Subcutaneous abdominal adipose tissue (tissue), 5 donors: Measurements from ENCODE around the gene CARMIL1.
"Not testable (repeated sequence)": the region's sequence is repeated elsewhere in the genome, so short reads cannot be mapped to it uniquely, and the experiment has no call there.

Source experiments
- H3K27ac ChIP-seq: one replicate; pipeline ENCODE4 v1.7.0; 2013; ENCODE audit warnings: low read depth, mild to moderate bottlenecking, inconsistent platforms, low read length, moderate library complexity
- H3K27me3 ChIP-seq, 5 donors: one replicate each; pipeline ENCODE4 v1.7.0; 2013; ENCODE audit warnings: low read length in 5 of 5, inconsistent platforms in 1 of 5; ENCODE audit not compliant: control insufficient read depth in 5 of 5, insufficient read depth in 4 of 5
- H3K36me3 ChIP-seq, 5 donors: one replicate each; pipeline ENCODE4 v1.7.0; 2013; ENCODE audit warnings: low read length in 5 of 5; ENCODE audit not compliant: control insufficient read depth in 5 of 5, insufficient read depth in 5 of 5
- H3K4me1 ChIP-seq, 5 donors: one replicate each; pipeline ENCODE4 v1.7.0; 2013; ENCODE audit warnings: low read length in 5 of 5, mild to moderate bottlenecking in 3 of 5, moderate library complexity in 1 of 5; ENCODE audit not compliant: control insufficient read depth in 5 of 5, insufficient read depth in 5 of 5
- H3K4me3 ChIP-seq, 5 donors: one replicate each; pipeline ENCODE4 v1.7.0; 2013; ENCODE audit warnings: low read length in 5 of 5, low read depth in 1 of 5
- H3K9ac ChIP-seq, 5 donors: one replicate each; pipeline ENCODE4 v1.7.0; 2013; ENCODE audit warnings: low read length in 5 of 5, mild to moderate bottlenecking in 4 of 5, moderate library complexity in 3 of 5
- H3K9me3 ChIP-seq, 5 donors: one replicate each; pipeline ENCODE4 v1.7.0; 2013; ENCODE audit warnings: low read length in 5 of 5; ENCODE audit not compliant: control insufficient read depth in 5 of 5
- donor health status: healthy.
- donor health status: healthy.
- donor health status: healthy.
- donor health status: healthy.
- donor health status: healthy.

The CARMIL1 gene

DNA sequence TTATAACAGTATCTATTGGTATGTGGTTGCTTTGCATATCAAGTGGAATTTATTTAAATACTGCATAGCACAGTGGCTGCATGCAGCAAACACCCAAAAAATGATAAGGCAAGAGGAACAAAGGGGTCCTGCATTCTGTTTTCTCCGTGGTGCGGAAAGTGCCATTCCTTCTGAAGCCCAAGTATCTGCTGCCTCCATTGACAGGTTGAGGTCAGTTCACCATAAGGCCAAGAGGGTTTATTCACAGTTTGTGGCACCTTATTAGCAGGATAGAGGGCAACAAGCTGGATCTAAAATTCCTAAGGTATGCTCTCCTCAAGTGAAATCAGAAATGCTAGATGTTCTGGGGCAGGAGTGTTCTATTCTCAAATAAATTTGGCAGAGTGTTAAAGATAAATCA is 9.3 kb downstream of the CARMIL1 start:
- H3K27ac ChIP-seq = no peak overlapping the region
- H3K4me3 ChIP-seq = no peak overlapping the region
- H3K4me1 ChIP-seq = peaks cover 0 to 11% (median 0%) of the 10 kb centered on the region in 5 donors
- no peaks in the 10 kb centered on the region for H3K27me3 ChIP-seq
- H3K9ac ChIP-seq = no peak overlapping the region
- no peaks in the 10 kb centered on the region for H3K9me3 ChIP-seq
- H3K36me3 ChIP-seq = peaks cover 0 to 2% (median 0%) of the 10 kb centered on the region in 5 donors

GRCh38 chr6:25290306-25291060 is 11.3 kb downstream of the CARMIL1 start:
- Histone ChIP-seq H3K4me3 (no peak overlapping the region), H3K4me1 (peaks cover 0 to 11% (median 0%) of the 10 kb centered on the region in 5 donors), H3K27me3 (no peaks in the 10 kb centered on the region), H3K9me3 (no peaks in the 10 kb centered on the region), H3K27ac (no peak overlapping the region), H3K36me3 (no peaks in the 10 kb centered on the region), H3K9ac (no peak overlapping the region)

GRCh38 chr6:25292384-25292783 is 13.2 kb downstream of the CARMIL1 start:
- H3K27me3 ChIP-seq = no peaks in the 10 kb centered on the region
- H3K9ac ChIP-seq = no peak overlapping the region
- peaks cover 0 to 16% (median 8%) of the 10 kb centered on the region in 5 donors for H3K4me1 ChIP-seq
- no peaks in the 10 kb centered on the region for H3K9me3 ChIP-seq
- no peak overlapping the region for H3K4me3 ChIP-seq
- H3K36me3 ChIP-seq = no peaks in the 10 kb centered on the region
- no peak overlapping the region for H3K27ac ChIP-seq

DNA sequence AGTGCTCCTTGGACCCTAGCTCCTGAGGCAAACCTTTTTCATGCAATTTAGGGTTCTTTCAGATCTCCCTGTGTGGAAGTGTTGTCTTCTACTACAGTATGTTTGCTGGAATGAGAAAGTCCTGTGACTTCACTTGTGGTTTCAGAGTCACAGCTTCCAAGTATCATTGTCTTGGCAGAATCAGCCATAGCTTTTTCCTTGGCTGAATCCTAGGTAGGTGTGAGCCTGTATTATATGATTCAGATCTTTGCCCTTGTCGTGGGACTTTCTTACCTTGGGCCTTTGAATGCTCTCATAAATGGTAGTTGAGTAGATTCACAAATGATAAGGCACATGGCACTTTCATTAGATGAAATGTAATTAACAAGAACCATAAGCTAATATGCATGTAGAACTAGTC is 16.5 kb downstream of the CARMIL1 start:
- Histone ChIP-seq H3K9me3 (no peaks in the 10 kb centered on the region), H3K4me1 (peaks cover 0 to 19% (median 9%) of the 10 kb centered on the region in 5 donors), H3K27me3 (no peaks in the 10 kb centered on the region), H3K36me3 (no peaks in the 10 kb centered on the region), H3K27ac (no peak overlapping the region), H3K9ac (no peak overlapping the region), H3K4me3 (no peak overlapping the region)

GRCh38 chr6:25296217-25296905 is 17.2 kb downstream of the CARMIL1 start:
- Histone ChIP-seq H3K9ac (no peak overlapping the region), H3K27ac (no peak overlapping the region)

DNA sequence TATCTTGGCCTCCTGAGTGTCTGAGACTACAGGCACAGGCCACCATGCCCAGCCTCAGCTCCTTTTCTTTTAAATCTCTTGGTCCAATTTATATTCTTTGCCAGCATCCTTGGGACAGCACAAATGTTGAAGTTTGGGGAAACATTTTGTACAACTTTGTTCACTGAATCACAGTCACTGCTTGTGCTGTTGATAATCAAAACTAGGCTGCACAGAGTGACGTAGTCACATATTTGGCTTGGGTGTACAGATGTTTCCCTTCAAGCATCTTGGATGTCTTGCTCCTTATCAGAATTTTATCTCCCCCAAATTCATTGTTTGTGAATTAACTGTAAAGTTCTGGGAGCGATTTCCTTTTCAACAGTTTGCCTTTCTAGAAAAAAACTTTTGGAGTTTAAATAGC is 17.9 kb downstream of the CARMIL1 start:
- no peaks in the 10 kb centered on the region for H3K27me3 ChIP-seq
- no peak overlapping the region for H3K9ac ChIP-seq
- no peaks in the 10 kb centered on the region for H3K9me3 ChIP-seq
- H3K36me3 ChIP-seq = no peaks in the 10 kb centered on the region
- H3K4me3 ChIP-seq = no peak overlapping the region
- H3K4me1 ChIP-seq = peaks cover 2 to 18% (median 14%) of the 10 kb centered on the region in 5 donors
- H3K27ac ChIP-seq = no peak overlapping the region

More at GRCh38 chr6:25296217-25296905, 17.2 kb downstream of the CARMIL1 start:
- Histone ChIP-seq H3K4me3 (no peak overlapping the region), H3K9me3 (no peaks in the 10 kb centered on the region), H3K36me3 (no peaks in the 10 kb centered on the region), H3K27me3 (no peaks in the 10 kb centered on the region), H3K4me1 (peaks cover 2 to 16% (median 14%) of the 10 kb centered on the region in 5 donors)

GRCh38 chr6:25297823-25298522 is 18.8 kb downstream of the CARMIL1 start:
- Histone ChIP-seq H3K9me3 (no peaks in the 10 kb centered on the region), H3K36me3 (no peaks in the 10 kb centered on the region), H3K9ac (no peak overlapping the region), H3K27ac (no peak overlapping the region), H3K4me3 (no peak overlapping the region), H3K27me3 (no peaks in the 10 kb centered on the region), H3K4me1 (peaks cover 2 to 18% (median 15%) of the 10 kb centered on the region in 5 donors)

DNA sequence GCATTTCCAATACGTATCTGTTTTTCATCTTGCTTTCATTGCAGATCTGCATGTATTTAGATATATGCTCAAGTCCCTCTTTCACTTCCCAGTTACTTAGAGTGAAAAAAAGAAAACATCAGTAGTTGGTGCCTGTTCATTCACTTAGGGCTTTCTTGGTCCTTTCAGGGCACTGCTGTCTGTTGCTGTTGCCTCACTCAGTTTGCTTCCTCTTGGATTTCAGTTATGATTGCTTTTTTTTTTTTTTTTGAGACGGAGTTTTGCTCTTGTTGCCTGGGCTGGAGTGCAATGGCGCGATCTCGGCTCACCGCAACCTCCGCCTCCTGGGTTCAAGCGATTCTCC is 19.3 kb downstream of the CARMIL1 start:
- H3K27me3 ChIP-seq, H3K36me3 ChIP-seq, H3K4me3 ChIP-seq, H3K9me3 ChIP-seq, H3K27ac ChIP-seq, H3K9ac ChIP-seq: not testable (repeated sequence)
- peaks cover 2 to 18% (median 15%) of the 10 kb centered on the region in 5 donors for H3K4me1 ChIP-seq

DNA sequence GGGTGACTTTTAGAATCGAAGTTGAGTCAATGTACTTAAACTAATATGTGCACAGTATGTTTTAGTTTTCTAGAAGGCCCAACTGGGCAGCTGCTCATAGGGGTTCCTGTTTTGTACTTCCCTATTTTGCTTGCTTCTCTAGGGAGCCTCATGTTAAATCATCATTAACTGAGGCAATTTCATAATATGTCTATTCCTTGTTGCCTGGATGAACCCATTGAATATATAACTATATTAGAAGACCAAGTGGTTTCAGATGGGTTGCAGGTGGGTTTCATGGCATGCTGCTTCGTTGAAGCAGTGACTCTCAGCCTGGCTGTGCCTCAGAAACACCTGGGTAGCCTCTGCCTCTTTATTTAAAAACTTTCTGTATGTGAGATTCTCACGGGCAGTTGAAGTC is 22.2 kb downstream of the CARMIL1 start:
- Histone ChIP-seq H3K4me1 (peaks cover 2 to 14% (median 12%) of the 10 kb centered on the region in 5 donors), H3K27ac (no peak overlapping the region)

GRCh38 chr6:25302151-25302550 is 23.0 kb downstream of the CARMIL1 start:
- H3K36me3 ChIP-seq = no peaks in the 10 kb centered on the region
- H3K9me3 ChIP-seq = no peaks in the 10 kb centered on the region
- peaks cover 2 to 13% (median 10%) of the 10 kb centered on the region in 5 donors for H3K4me1 ChIP-seq
- H3K4me3 ChIP-seq = no peak overlapping the region
- no peaks in the 10 kb centered on the region for H3K27me3 ChIP-seq
- no peak overlapping the region for H3K9ac ChIP-seq
- no peak overlapping the region for H3K27ac ChIP-seq

More for the DNA sequence above, 22.2 kb downstream of the CARMIL1 start:
- Histone ChIP-seq H3K9ac (no peak overlapping the region), H3K4me3 (no peak overlapping the region), H3K9me3 (no peaks in the 10 kb centered on the region), H3K36me3 (no peaks in the 10 kb centered on the region), H3K27me3 (no peaks in the 10 kb centered on the region)
